Caco-2 (cell line): ENCODE results near the gene PMS1. TPM values are rescaled to one million over a fixed set of nuclear protein-coding genes. Genes with fewer than 3 reads are reported as not detected.

Experiments used
- BruUV-seq: library from RNA; stranded (reverse); fragments of 400-500 nt; replicated peaks from 2 replicates; lab custom pipeline; 2021; lab: Mats Ljungman, UMichigan
- CTCF ChIA-PET: fragments of 300-600 bp; sonication (Branson Sonifier 250); formaldehyde crosslinking; loops from one replicate; lab custom pipeline; 2022; ENCODE audit warnings: antibody characterized with exemption; lab: Charles Lee
- POLR2A ChIA-PET: fragments of 300-600 bp; sonication (Branson Sonifier 250); formaldehyde crosslinking; loops from one replicate; lab custom pipeline; 2022; ENCODE audit warnings: antibody characterized with exemption; lab: Charles Lee
- DNase-seq, 2 experiments: peaks; one replicate each; pipeline versions ENCODE4 v3.0.0 to v3.0.0-alpha.2; 2020 to 2022
- H3K27me3 ChIP-seq: replicated peaks from 2 replicates; pipeline ENCODE4 v1.6.0; 2011; ENCODE audit warnings: low read length; ENCODE audit not compliant: control insufficient read depth, insufficient read depth
- H3K36me3 ChIP-seq: 2 replicates; pipeline ENCODE4 v1.5.1; 2011; ENCODE audit warnings: low read length; ENCODE audit not compliant: control insufficient read depth, insufficient read depth
- H3K4me1 ChIP-seq: fragments of 250-450 bp; sonication (Bioruptor Pico); 2 replicates; pipeline ENCODE4 v1.5.1; 2020; ENCODE audit warnings: mild to moderate bottlenecking
- H3K4me3 ChIP-seq: 2 replicates; pipeline ENCODE4 v1.5.1; 2011; ENCODE audit warnings: low read depth, mild to moderate bottlenecking, control low read depth, low read length
- H3K9me3 ChIP-seq: fragments of 250-450 bp; sonication (Bioruptor Pico); 2 replicates; pipeline ENCODE4 v1.5.1; 2020; ENCODE audit warnings: mild to moderate bottlenecking, moderate library complexity
- H3K27ac Mint-ChIP-seq: one replicate; pipeline ENCODE4 v1.8.0; 2022; ENCODE audit warnings: mixed read lengths; ENCODE audit not compliant: unreplicated experiment
- H3K27me3 Mint-ChIP-seq: one replicate; pipeline ENCODE4 v1.8.0; 2022; ENCODE audit warnings: mixed read lengths; ENCODE audit not compliant: insufficient read depth, unreplicated experiment
- H3K36me3 Mint-ChIP-seq: one replicate; pipeline ENCODE4 v1.8.0; 2022; ENCODE audit warnings: mild to moderate bottlenecking, mixed read lengths; ENCODE audit not compliant: insufficient read depth, unreplicated experiment
- H3K4me1 Mint-ChIP-seq: one replicate; pipeline ENCODE4 v1.8.0; 2022; ENCODE audit warnings: low read depth, mixed read lengths; ENCODE audit not compliant: unreplicated experiment
- H3K4me3 Mint-ChIP-seq: one replicate; pipeline ENCODE4 v1.8.0; 2022; ENCODE audit warnings: mild to moderate bottlenecking, moderate library complexity, mixed read lengths; ENCODE audit not compliant: unreplicated experiment
- H3K9me3 Mint-ChIP-seq: one replicate; pipeline ENCODE4 v1.8.0; 2022; ENCODE audit warnings: mixed read lengths; ENCODE audit not compliant: unreplicated experiment
- intact Hi-C: fragments of 100-400 bp; cut with micrococcal nuclease; formaldehyde crosslinking; loops from one replicate; pipeline ENCODE4 v1.10.0; 2022; ENCODE audit not compliant: unreplicated experiment
- total RNA-seq: library from RNA; stranded (reverse); gene quantifications from 2 replicates; pipeline ENCODE4 v1.2.3, GENCODE V29; 2022
- TF ChIP-seq, protein P1 (sequence below), 2 experiments: fragments of 200-600 bp in 1 of 2; IDR thresholded peaks; 1 replicate in 1 of 2; 2 replicates in 1 of 2; pipeline versions ENCODE4 v1.5.1 to v1.8.0; 2011 to 2022; ENCODE audit warnings: antibody characterized with exemption in 1 of 2, control low read depth in 1 of 2, inconsistent platforms in 1 of 2, low read depth in 1 of 2, low read length in 1 of 2, mild to moderate bottlenecking in 1 of 2, moderate library complexity in 1 of 2; ENCODE audit not compliant: insufficient read depth in 1 of 2, severe bottlenecking in 1 of 2, unreplicated experiment in 1 of 2

Gene PMS1
- total RNA-seq, 1 experiment from 2014 or later, result 40.2 TPM

DNA sequence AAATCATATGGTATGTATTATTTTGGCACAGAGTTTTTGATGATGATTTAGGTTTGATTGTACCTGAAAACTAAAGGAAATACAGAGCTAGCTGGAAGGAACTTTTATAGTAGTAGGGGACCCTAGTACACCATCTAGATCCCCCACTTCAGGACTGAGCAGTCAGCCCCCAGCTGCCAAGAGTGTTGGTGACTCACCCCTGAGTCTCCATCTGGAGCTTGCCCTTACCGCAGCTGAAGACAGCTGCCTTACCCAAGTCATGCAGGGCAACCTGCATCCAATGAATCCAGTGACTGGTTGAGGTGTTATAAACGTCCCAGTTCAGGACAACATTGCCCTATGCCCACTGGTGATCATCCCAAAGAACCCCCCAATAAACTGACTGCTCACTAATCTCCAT lies 15.3 kb downstream of the PMS1 start:
- peaks cover 3% of the 10 kb centered on the region; the same call in 1 of the 2 replicates for H3K36me3 ChIP-seq
- BruUV-seq, result no TSS peak
- no peak overlapping the region for H3K27ac Mint-ChIP-seq
- no peaks in the 10 kb centered on the region for H3K4me1 ChIP-seq
- no peaks in the 10 kb centered on the region for H3K9me3 Mint-ChIP-seq
- TF ChIP-seq, protein P1, sequence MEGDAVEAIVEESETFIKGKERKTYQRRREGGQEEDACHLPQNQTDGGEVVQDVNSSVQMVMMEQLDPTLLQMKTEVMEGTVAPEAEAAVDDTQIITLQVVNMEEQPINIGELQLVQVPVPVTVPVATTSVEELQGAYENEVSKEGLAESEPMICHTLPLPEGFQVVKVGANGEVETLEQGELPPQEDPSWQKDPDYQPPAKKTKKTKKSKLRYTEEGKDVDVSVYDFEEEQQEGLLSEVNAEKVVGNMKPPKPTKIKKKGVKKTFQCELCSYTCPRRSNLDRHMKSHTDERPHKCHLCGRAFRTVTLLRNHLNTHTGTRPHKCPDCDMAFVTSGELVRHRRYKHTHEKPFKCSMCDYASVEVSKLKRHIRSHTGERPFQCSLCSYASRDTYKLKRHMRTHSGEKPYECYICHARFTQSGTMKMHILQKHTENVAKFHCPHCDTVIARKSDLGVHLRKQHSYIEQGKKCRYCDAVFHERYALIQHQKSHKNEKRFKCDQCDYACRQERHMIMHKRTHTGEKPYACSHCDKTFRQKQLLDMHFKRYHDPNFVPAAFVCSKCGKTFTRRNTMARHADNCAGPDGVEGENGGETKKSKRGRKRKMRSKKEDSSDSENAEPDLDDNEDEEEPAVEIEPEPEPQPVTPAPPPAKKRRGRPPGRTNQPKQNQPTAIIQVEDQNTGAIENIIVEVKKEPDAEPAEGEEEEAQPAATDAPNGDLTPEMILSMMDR (IDR thresholded peaks at IDR 0.05; ENCODE audit: insufficient read depth in 1 of 2, low read depth in 1 of 2, low read length in 1 of 2, severe bottlenecking in 1 of 2, unreplicated experiment in 1 of 2), result no peak
- POLR2A ChIA-PET, result interaction anchor here (0.5 kb wide), 1 partner anchor 9 kb away, joined by 3 read pairs; no protein-coding TSS in a partner anchor
- intact Hi-C loops, result no loop called here
- peaks cover 6% of the 10 kb centered on the region for H3K36me3 Mint-ChIP-seq
- H3K27me3 ChIP-seq, result no peaks in the 10 kb centered on the region
- H3K4me1 Mint-ChIP-seq, result no peaks in the 10 kb centered on the region
- H3K9me3 ChIP-seq, result no peaks in the 10 kb centered on the region
- no peak overlapping the region for H3K4me3 Mint-ChIP-seq
- DNase-seq, result no peak
- H3K4me3 ChIP-seq, result no peak overlapping the region
- no peaks in the 10 kb centered on the region for H3K27me3 Mint-ChIP-seq
- CTCF ChIA-PET, result no interaction called here

DNA sequence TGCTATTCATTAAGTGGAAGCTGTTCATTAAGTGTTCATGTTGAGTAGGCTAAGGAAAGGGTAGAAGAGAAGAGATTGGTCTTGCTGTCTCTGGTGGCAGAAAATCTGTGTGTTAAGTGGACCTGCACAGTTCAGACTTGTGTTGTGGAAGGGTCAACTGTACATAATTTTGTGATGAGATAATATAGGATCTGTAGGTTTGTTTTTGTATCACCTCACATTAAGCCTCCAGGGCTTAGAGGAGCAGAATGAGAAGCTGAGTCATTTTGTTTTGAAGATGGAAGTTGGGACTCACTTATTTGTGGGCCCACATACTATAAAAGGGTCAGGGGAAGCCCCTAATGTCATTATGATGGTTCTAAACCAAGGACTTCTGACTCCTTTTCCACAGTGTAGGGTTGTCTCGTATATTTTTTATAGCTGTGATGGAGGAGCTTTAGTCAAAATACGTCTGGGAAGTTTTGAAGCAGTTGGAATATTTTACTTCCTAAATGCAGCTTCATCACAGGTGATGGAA lies 18.2 kb downstream of the PMS1 start:
- Histone ChIP-seq H3K4me1 (no peaks in the 10 kb centered on the region), H3K27me3 (no peaks in the 10 kb centered on the region), H3K4me3 (no peak overlapping the region), H3K9me3 (no peaks in the 10 kb centered on the region), H3K36me3 (peaks cover 3% of the 10 kb centered on the region; the same call in 1 of the 2 replicates)
- DNase-seq, result no peak
- TF ChIP-seq, protein P1 (IDR thresholded peaks at IDR 0.05; ENCODE audit: insufficient read depth in 1 of 2, low read depth in 1 of 2, low read length in 1 of 2, severe bottlenecking in 1 of 2, unreplicated experiment in 1 of 2), result no peak
- intact Hi-C loops, result no loop called here
- Mint-ChIP-seq H3K27me3 (no peaks in the 10 kb centered on the region), H3K27ac (no peak overlapping the region), H3K4me3 (no peak overlapping the region), H3K36me3 (peaks cover 6% of the 10 kb centered on the region), H3K4me1 (no peaks in the 10 kb centered on the region), H3K9me3 (no peaks in the 10 kb centered on the region)
- ChIA-PET POLR2A (no interaction called here), CTCF (no interaction called here)
- BruUV-seq, result no TSS peak

DNA sequence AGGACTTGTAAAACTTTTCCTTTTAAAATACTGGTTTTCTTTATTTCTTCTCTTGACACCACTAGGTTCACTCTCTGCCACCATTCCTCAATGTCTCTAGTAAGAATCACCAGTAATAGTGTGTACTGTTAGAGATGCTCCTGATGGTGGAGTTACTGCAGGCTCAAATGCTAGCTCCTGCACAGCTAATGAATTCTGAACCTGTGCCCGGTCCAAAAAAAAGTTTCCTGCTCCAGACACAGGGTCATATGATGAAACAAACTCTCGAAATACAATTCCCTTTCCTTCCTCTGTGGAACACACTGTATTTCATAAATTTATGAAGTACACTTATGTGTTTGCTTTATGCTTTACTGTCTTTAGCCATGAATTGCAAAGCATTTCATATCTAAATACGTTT lies 19.2 kb downstream of the PMS1 start:
- Mint-ChIP-seq H3K4me3 (no peak overlapping the region), H3K36me3 (peaks cover 8% of the 10 kb centered on the region), H3K9me3 (no peaks in the 10 kb centered on the region), H3K27ac (no peak overlapping the region), H3K4me1 (no peaks in the 10 kb centered on the region), H3K27me3 (no peaks in the 10 kb centered on the region)
- no peaks in the 10 kb centered on the region for H3K4me1 ChIP-seq
- H3K27me3 ChIP-seq, result no peaks in the 10 kb centered on the region
- intact Hi-C loops, result no loop called here
- ChIA-PET CTCF (no interaction called here), POLR2A (no interaction called here)
- DNase-seq, result no peak
- peaks cover 3% of the 10 kb centered on the region; the same call in 1 of the 2 replicates for H3K36me3 ChIP-seq
- H3K4me3 ChIP-seq, result no peak overlapping the region
- no peaks in the 10 kb centered on the region for H3K9me3 ChIP-seq
- TF ChIP-seq, protein P1 (IDR thresholded peaks at IDR 0.05; ENCODE audit: insufficient read depth in 1 of 2, low read depth in 1 of 2, low read length in 1 of 2, severe bottlenecking in 1 of 2, unreplicated experiment in 1 of 2), result no peak
- BruUV-seq, result no TSS peak
